Panc1 (cell line): Measurements from ENCODE around the gene TBC1D21.

Experiments used
- CTCF ChIP-seq: fragments of 450-650 bp; IDR thresholded peaks from 2 replicates; pipeline ENCODE4 v1.5.1; 2017; ENCODE audit warnings: mild to moderate bottlenecking
- POLR2AphosphoS5 ChIP-seq: IDR thresholded peaks from 2 replicates; pipeline ENCODE4 v1.6.1; 2012; ENCODE audit warnings: mild to moderate bottlenecking, low read depth, low read length, moderate library complexity
- REST ChIP-seq, 2 experiments: IDR thresholded peaks; 2 replicates each; pipeline ENCODE4 v1.6.1; 2011 to 2012; ENCODE audit warnings: low read depth in 2 of 2, control low read depth in 1 of 2, low read length in 1 of 2, mild to moderate bottlenecking in 1 of 2, moderate library complexity in 1 of 2; ENCODE audit not compliant: insufficient read depth in 1 of 2
- SIN3A ChIP-seq: IDR thresholded peaks from 2 replicates; pipeline ENCODE4 v1.6.1; 2012; ENCODE audit warnings: low read depth, mild to moderate bottlenecking, low read length, moderate library complexity, borderline replicate concordance; ENCODE audit not compliant: insufficient read depth
- TCF7L2 ChIP-seq: IDR thresholded peaks from 2 replicates; pipeline ENCODE4 v1.6.1; 2011; ENCODE audit warnings: mild to moderate bottlenecking, low read depth, low read length, inconsistent platforms

GRCh38 chr15:73899197-73900094 is 26.1 kb downstream of the TBC1D21 start:
- no peak for TF ChIP-seq CTCF
- no peak for TF ChIP-seq SIN3A
- no peak for TF ChIP-seq REST (IDR thresholded peaks at IDR 0.05; ENCODE audit: insufficient read depth in 1 of 2, low read depth in 2 of 2, low read length in 1 of 2)
- no peak for TF ChIP-seq POLR2AphosphoS5
- TF ChIP-seq TCF7L2 = no peak
